Measurements from ENCODE around the gene SH3RF3.

- TF ChIP-seq ZNF398 (CRISPR knock-in tag; IDR thresholded peaks at IDR 0.05) (no peak), BMI1 (IDR thresholded peaks at IDR 0.05; ENCODE audit: low read length) (no peak), CTCF (IDR thresholded peaks at IDR 0.05 in 2 of 3, conservative IDR thresholded peaks at IDR 0.05 in 1 of 3; ENCODE audit: insufficient read depth in 2 of 3, low read depth in 1 of 3, low read length in 3 of 3) (no peak), CEBPB (tag; IDR thresholded peaks at IDR 0.05) (no peak), ZNF263 (CRISPR knock-in tag; IDR thresholded peaks at IDR 0.05; ENCODE audit: borderline replicate concordance) (no peak), ZNF444 (CRISPR knock-in tag; IDR thresholded peaks at IDR 0.05) (no peak)
Measured at GRCh38 chr2:109472331-109472959, 343.4 kb downstream of the SH3RF3 start.
